Fibroblast of lung (primary cell): ENCODE measurements around the gene APOB.

ENCODE experiments used
- EZH2 ChIP-seq: IDR thresholded peaks from 2 replicates; pipeline ENCODE4 v1.5.1; 2012; ENCODE audit warnings: low read length, control low read depth, mild to moderate bottlenecking; ENCODE audit errors: missing control alignments
- TF ChIP-seq, protein P1 (sequence below), 2 donors: IDR thresholded peaks in 1 of 2; conservative IDR thresholded peaks in 1 of 2; 1 replicate in 1 of 2; 2 replicates in 1 of 2; pipeline ENCODE4 v1.5.1; 2011 to 2012; ENCODE audit warnings: low read length in 2 of 2, control low read depth in 1 of 2, inconsistent platforms in 1 of 2, low read depth in 1 of 2, mild to moderate bottlenecking in 1 of 2

DNA sequence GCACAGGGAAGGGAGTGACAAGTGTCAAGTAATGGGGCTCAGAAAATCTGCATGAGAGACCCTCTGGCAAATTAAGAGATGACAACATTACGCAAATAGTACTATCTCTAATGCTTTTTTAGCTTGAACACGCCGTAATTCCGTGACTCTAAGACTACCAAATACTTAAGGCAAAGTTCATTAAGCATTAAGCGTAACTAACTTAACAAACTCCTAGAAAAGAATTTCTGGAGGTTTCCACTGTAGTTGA lies 1.2 kb downstream of the APOB start:
- TF ChIP-seq, protein P1, sequence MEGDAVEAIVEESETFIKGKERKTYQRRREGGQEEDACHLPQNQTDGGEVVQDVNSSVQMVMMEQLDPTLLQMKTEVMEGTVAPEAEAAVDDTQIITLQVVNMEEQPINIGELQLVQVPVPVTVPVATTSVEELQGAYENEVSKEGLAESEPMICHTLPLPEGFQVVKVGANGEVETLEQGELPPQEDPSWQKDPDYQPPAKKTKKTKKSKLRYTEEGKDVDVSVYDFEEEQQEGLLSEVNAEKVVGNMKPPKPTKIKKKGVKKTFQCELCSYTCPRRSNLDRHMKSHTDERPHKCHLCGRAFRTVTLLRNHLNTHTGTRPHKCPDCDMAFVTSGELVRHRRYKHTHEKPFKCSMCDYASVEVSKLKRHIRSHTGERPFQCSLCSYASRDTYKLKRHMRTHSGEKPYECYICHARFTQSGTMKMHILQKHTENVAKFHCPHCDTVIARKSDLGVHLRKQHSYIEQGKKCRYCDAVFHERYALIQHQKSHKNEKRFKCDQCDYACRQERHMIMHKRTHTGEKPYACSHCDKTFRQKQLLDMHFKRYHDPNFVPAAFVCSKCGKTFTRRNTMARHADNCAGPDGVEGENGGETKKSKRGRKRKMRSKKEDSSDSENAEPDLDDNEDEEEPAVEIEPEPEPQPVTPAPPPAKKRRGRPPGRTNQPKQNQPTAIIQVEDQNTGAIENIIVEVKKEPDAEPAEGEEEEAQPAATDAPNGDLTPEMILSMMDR (conservative IDR thresholded peaks at IDR 0.05 in 1 of 2, IDR thresholded peaks at IDR 0.05 in 1 of 2; ENCODE audit: low read depth in 1 of 2, low read length in 2 of 2): no peak
- TF ChIP-seq EZH2: no peak
